Effector memory CD4-positive, alpha-beta T cell (primary cell): ENCODE results near the gene CGB1.

Source experiments
- DNase-seq, 3 donors: peaks; one replicate each; pipeline ENCODE4 v3.0.0-alpha.2; 2020
- H3K27ac ChIP-seq: 2 replicates; pipeline ENCODE4 v1.7.0; 2013; ENCODE audit warnings: mild to moderate bottlenecking, low read length, moderate library complexity; ENCODE audit not compliant: insufficient read depth, poor library complexity, severe bottlenecking
- H3K27me3 ChIP-seq: replicated peaks from 2 replicates; pipeline ENCODE4 v1.7.0; 2013; ENCODE audit warnings: mild to moderate bottlenecking, low read length; ENCODE audit not compliant: insufficient read depth, control insufficient read depth, poor library complexity, severe bottlenecking
- H3K36me3 ChIP-seq: 2 replicates; pipeline ENCODE4 v1.7.0; 2013; ENCODE audit warnings: mild to moderate bottlenecking, low read length, moderate library complexity; ENCODE audit not compliant: control insufficient read depth, insufficient read depth
- H3K4me1 ChIP-seq: 2 replicates; pipeline ENCODE4 v1.7.0; 2013; ENCODE audit warnings: low read length, mild to moderate bottlenecking; ENCODE audit not compliant: control insufficient read depth, insufficient read depth, poor library complexity, severe bottlenecking
- H3K4me3 ChIP-seq: 2 replicates; pipeline ENCODE4 v1.7.0; 2013; ENCODE audit warnings: low read length, low read depth, mild to moderate bottlenecking; ENCODE audit not compliant: insufficient read depth, poor library complexity, severe bottlenecking
- H3K9me3 ChIP-seq: 2 replicates; pipeline ENCODE4 v1.7.0; 2013; ENCODE audit warnings: mild to moderate bottlenecking, low read length, moderate library complexity; ENCODE audit not compliant: control insufficient read depth

The CGB1 gene

DNA sequence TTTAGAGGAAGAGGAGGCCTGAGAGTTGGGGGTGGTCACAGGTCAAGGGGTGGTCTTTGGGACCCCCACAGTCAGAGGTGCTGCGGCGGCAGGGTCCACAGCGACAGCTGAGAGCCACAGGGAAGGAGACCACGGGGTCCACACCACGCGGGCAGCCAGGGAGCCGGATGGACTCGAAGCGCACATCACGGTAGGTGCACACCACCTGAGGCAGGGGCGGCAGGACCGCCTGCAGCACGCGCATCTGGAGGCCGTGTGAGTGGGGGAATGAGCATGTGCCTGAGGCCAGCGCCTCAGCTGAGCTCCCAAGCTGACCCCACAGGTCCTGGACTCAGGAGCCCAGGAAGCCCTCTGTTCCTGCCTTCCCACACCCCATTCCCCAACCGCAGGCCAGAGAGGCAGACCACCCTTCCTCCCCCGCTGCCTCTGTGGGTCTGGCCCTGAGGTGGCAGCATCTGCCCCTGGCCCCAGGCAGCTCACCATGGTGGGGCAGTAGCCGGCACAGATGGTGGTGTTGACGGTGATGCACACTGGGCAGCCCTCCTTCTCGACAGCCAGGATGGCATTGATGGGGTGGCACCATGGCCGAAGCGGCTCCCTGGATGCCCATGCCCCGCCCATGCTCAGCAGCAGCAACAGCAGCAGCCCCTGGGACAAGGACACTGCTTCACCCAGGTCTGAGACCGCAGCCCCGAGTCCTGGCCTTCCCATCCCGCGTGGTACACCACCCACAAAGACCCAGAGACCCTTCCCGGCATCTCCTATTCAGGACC is 20.4 kb downstream of the CGB1 start:
- no peak for DNase-seq
- H3K36me3 ChIP-seq, result peaks cover 5% of the 10 kb centered on the region

DNA sequence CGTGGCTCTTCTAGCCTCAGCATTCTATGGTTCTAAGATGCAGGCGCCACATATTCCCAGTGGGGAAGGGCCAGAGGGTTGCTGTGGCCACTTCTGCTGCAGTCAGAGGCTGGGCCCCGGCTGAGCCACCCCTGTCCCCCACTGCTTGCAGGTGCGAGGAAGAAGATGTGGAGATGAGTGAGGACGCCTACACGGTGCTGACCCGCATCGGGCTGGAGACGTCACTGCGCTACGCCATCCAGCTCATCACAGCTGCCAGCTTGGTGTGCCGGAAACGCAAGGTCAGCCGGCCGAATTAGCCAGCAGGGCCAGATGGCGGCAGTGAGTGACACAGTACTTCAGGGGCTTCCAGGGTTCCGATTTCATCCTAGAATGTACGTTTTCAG is 21.8 kb downstream of the CGB1 start:
- Histone ChIP-seq H3K4me3 (no peak overlapping the region), H3K27me3 (no peaks in the 10 kb centered on the region), H3K9me3 (no peaks in the 10 kb centered on the region), H3K4me1 (peaks cover 13% of the 10 kb centered on the region), H3K36me3 (peaks cover 16% of the 10 kb centered on the region), H3K27ac (no peak overlapping the region)
- no peak for DNase-seq

More for the DNA sequence above, 20.4 kb downstream of the CGB1 start:
- H3K27ac ChIP-seq, result no peak overlapping the region
- peaks cover 13% of the 10 kb centered on the region for H3K4me1 ChIP-seq
- H3K9me3 ChIP-seq, result no peaks in the 10 kb centered on the region
- H3K27me3 ChIP-seq, result no peaks in the 10 kb centered on the region
- no peak overlapping the region for H3K4me3 ChIP-seq

- Histone ChIP-seq H3K9me3 (no peaks in the 10 kb centered on the region), H3K27me3 (no peaks in the 10 kb centered on the region), H3K4me1 (peaks cover 8% of the 10 kb centered on the region), H3K27ac (no peak overlapping the region), H3K36me3 (peaks cover 21% of the 10 kb centered on the region), H3K4me3 (no peak overlapping the region)
- no peak for DNase-seq
These were observed 22.4 kb downstream of the CGB1 start for GRCh38 chr19:49014123-49014869.

DNA sequence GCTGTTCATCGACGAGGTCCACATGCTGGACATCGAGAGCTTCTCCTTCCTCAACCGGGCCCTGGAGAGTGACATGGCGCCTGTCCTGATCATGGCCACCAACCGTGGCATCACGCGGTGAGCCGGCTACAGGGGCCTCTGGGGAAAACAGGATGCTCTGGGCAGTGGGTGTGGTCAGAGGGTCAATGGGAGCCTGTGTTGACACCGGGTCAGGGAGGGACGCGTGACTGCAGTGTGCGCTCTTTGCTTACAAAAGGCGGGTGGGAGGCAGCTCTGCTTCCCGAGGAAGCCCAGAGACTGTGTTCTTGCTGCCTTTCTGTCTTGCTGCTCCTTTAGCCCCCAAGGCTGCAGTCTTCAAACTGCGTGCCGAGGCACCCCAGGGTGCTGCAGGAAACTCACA is 25.5 kb downstream of the CGB1 start:
- Histone ChIP-seq H3K36me3 (peaks cover 35% of the 10 kb centered on the region), H3K27ac (no peak overlapping the region), H3K4me1 (no peaks in the 10 kb centered on the region), H3K27me3 (no peaks in the 10 kb centered on the region), H3K9me3 (no peaks in the 10 kb centered on the region), H3K4me3 (no peak overlapping the region)
- no peak for DNase-seq

- peaks cover 37% of the 10 kb centered on the region for H3K36me3 ChIP-seq
- no peak overlapping the region for H3K4me3 ChIP-seq
- no peak overlapping the region for H3K27ac ChIP-seq
- no peak for DNase-seq
- H3K4me1 ChIP-seq, result no peaks in the 10 kb centered on the region
- H3K9me3 ChIP-seq, result no peaks in the 10 kb centered on the region
- no peaks in the 10 kb centered on the region for H3K27me3 ChIP-seq
These were observed 26.2 kb downstream of the CGB1 start for GRCh38 chr19:49010453-49010852.

DNA sequence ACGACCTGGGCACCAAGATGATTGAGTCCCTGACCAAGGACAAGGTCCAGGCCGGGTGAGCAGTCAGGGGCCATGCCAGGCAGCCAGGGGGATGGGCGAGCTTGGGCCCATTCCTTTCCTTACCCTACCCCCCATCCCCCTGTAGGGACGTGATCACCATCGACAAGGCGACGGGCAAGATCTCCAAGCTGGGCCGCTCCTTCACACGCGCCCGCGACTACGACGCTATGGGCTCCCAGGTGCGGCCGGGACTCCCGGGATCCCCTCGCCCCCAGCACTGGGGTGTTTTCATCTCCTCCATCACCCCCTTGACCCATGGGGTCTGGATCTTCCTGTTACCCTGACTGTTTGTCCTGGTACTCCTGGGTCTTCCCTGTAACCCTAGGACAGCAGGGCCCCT is 26.9 kb downstream of the CGB1 start:
- Histone ChIP-seq H3K4me3 (no peak overlapping the region), H3K27ac (no peak overlapping the region), H3K9me3 (no peaks in the 10 kb centered on the region), H3K36me3 (peaks cover 43% of the 10 kb centered on the region), H3K4me1 (no peaks in the 10 kb centered on the region), H3K27me3 (no peaks in the 10 kb centered on the region)
- DNase-seq, result no peak

DNA sequence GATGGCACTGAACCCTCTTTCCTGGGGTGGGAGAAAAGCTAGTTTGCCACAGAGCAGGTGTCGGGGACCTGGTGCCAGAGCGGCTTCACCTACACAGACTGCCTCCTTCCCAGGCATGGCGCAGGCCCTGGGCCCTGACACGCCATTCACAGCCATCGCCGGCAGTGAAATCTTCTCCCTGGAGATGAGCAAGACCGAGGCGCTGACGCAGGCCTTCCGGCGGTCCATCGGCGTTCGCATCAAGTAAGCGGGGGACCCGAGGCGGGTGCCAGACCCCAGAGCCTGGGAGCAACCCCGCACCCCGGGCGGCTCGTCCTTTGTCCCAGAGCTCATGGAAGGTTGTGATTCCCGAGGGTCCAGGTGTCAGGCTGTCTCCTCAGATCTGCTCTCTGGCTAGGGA is 29.8 kb downstream of the CGB1 start:
- Histone ChIP-seq H3K9me3 (no peaks in the 10 kb centered on the region), H3K36me3 (peaks cover 58% of the 10 kb centered on the region), H3K4me1 (no peaks in the 10 kb centered on the region), H3K27me3 (no peaks in the 10 kb centered on the region), H3K27ac (no peak overlapping the region), H3K4me3 (no peak overlapping the region)
- DNase-seq, result no peak

GRCh38 chr19:49004964-49005614 is 31.6 kb downstream of the CGB1 start:
- Histone ChIP-seq H3K27me3 (no peaks in the 10 kb centered on the region), H3K9me3 (no peaks in the 10 kb centered on the region), H3K27ac (no peak overlapping the region), H3K36me3 (peaks cover 48% of the 10 kb centered on the region), H3K4me1 (no peaks in the 10 kb centered on the region), H3K4me3 (no peak overlapping the region)
- DNase-seq, result no peak

DNA sequence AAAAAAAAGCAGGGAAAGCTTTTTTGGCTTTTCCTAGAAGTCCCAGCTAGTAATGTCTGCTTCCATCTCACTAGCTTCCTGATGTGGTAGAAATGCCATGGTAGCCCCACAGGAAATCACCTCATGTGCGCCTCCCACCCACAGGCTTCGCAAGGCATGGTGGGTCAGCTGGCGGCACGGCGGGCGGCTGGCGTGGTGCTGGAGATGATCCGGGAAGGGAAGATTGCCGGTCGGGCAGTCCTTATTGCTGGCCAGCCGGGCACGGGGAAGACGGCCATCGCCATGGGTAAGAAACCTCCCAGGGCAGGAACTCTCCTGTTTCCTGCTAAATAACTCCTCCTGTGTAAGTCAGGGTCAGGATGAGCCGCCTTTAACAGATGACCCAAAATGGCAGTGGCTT is 32.6 kb downstream of the CGB1 start:
- Histone ChIP-seq H3K4me3 (no peak overlapping the region), H3K4me1 (no peaks in the 10 kb centered on the region), H3K27me3 (no peaks in the 10 kb centered on the region), H3K27ac (no peak overlapping the region), H3K36me3 (peaks cover 40% of the 10 kb centered on the region), H3K9me3 (no peaks in the 10 kb centered on the region)
- DNase-seq, result no peak
